Activated CD4-positive, alpha-beta T cell treated with anti-CD3 and anti-CD28 coated beads for 24 hours (primary cell): ENCODE results near the gene SRSF12.
A peak's percentile ranks its signal among the peaks of the same experiment; 100 is the strongest.
"Not testable (repeated sequence)": the region's sequence is repeated elsewhere in the genome, so short reads cannot be mapped to it uniquely, and the experiment has no call there.

Experiments
- DNase-seq, 2 donors: peaks; one replicate each; pipeline ENCODE4 v3.0.0-alpha.2; 2020; ENCODE audit warnings: low read depth in 2 of 2

SRSF12 gene

GRCh38 chr6:89131599-89131998 lies 13.7 kb upstream of the SRSF12 start:
- no peak for DNase-seq

GRCh38 chr6:89128256-89128671 lies 10.4 kb upstream of the SRSF12 start:
- DNase-seq = not testable (repeated sequence)

DNA sequence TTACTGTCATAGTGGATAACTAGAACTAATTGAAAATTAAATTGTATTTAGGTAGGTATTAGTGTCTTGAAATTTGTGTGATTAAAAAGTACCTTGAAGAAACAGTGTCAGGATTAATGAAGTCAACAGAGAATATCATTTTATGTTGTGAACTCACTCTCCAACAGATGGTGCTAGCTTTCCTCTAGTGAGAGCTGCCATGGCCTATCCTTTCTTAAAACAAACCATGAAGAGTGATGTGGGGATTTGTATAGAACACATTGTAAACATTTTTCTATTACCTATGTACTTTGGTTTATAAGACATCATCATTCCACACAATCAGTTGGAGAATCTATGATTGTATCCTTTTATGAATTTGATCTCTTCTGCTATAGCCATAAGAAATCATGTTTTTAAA lies 4.8 kb upstream of the SRSF12 start:
- no peak for DNase-seq

DNA sequence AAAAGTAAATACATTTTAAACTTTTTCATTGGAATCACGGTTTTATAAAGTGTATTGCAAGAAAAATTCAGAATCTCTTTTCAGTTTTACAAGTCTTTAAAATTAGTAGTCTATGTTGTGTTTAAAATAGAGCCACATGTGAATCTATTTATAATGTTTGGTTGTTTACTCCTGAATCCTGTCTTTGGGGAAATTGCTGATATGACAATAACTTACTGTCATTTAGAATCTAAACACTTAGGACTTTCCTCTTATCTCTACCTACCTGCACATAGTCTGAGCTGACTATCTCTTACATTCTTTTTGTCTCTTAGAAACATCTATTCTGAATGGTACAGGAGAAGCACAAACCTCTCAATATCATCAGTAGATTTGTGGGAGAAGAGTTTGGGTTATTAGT lies 4.1 kb upstream of the SRSF12 start:
- no peak for DNase-seq

DNA sequence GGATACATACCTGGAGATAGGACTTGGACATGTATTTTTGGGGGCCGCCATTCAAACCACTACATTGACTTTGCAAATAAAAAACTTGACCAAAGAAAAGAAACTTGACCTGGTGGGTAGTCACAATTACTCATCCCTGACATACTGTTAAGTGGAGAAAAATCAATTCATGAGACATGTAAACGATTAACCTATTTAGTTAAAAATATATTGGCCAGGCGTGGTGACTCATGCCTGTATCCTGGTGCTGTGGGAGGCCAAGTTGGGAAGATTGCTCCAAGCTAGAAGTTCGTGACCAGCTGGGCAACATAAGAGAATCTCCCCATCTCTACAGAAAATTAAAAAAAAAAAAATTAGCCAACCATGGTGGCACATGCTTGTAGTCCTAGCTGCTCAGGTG lies 2.5 kb upstream of the SRSF12 start:
- no peak for DNase-seq

DNA sequence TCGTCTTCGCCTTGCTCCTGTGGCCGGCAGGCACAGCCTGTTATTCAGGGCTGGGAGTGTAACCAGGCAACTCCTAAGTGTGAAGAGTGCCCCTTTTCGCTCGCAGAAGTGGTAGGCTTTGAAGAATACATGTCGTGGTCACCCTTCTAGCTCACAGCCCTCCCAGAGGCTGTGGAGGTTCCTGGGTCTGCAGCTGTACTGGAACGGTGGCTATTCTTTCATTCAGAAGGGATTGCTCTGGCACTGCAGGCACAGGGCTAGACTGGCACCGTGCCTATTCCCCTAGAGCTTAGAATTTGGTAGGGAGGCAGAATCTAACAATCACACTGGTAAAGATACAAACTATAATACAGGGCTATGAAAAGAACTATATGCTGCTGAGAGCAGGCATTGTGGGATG lies 1.1 kb upstream of the SRSF12 start:
- no peak for DNase-seq

- DNase-seq = no peak
Measured at GRCh38 chr6:89116702-89117101, 1.2 kb downstream of the SRSF12 start.

GRCh38 chr6:89111933-89112332 lies 5.9 kb downstream of the SRSF12 start:
- DNase-seq = no peak

DNA sequence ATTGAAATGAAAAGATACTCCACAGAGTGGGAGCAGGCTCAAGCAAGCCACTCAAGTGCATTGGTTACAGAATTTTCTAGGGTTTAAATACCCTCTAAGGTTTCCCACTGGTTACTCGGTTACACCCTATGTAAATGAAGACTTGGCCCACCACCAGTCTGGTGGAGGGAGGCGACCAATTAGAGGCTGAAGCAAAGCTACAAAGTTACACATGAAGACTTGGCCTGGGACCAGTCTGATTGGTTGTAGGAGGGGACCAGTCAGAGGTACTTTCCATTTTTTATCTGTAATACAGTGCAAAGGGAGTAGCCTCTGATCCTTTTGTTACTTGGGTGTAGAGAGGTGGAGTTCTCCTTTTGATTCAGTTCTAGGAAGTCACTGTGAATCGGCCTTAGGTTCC lies 7.6 kb downstream of the SRSF12 start:
- DNase-seq = no peak

DNA sequence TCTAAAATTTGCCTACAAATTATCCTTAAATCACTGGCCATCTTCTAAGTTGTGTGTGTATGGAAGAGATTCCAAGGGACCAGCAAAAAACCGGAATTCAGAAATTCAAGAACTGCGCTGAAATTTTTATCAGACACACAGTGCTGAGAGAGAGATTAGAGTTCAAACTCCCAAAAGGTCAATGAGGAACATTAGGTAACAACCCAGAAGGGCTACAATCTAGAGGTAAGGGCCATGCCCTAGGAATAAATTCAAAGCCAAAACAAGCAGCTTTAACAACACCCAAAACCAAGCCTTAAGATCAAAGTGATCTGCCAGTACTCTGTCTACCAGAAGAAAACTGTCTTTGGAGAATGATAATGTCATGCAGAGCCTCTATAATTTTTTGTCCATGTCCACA lies 17.8 kb downstream of the SRSF12 start:
- no peak for DNase-seq

GRCh38 chr6:89098461-89098860 lies 19.4 kb downstream of the SRSF12 start:
- DNase-seq = no peak

DNA sequence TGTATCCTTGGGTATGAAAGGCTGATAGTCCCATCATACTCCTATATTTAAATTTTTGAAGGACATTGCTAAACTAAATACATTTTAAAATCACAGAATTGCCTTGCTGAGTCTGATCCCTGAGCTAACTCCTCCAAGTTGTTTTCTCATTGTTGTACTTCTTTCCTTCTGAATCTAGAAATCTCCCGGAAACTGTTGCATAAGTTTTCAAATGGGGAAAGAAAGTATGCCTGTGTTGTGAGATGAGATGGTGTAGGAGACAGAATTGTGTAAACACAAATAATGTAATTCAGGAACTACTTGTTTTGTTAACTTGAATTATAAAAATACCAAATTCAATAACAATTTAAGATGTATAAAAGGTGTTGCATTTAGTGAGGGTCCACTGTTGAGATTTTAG lies 30.0 kb downstream of the SRSF12 start:
- no peak for DNase-seq

DNA sequence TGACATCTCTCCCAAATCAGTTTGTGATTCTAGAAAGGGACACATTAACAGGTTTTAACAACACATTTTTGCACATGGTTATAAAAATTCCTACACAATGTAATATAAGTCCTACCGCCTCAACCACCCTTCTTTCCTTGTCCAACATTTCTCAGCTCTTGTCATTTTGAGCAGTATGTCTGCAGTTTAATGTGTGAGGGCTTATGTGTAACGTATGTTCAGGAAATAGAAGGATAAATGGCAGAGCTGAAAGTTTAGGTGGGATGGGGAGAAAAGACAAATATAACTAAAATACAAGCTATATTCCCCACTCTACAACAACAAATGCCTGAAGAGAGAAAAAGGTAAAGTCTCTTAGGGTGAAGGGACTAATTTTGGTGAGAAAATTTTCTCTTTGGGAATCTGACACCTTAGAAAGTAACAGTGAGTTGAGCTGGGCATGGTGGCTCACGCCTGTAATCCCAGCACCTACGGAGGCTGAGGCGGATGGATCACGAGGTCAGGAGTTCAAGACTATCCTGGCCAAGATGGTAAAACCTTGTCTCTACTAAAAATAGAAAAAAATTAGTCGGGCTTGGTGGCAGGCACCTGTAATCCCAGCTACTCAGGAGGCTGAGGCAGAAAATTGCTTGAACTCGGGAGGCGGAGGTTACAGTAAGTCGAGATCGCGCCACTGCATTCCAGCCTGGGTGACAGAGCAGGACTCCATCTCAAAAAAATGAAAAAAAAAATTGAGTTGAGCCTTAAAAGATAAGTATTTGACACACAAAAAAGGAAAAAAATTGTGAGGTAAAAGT lies 32.3 kb downstream of the SRSF12 start:
- no peak for DNase-seq

DNA sequence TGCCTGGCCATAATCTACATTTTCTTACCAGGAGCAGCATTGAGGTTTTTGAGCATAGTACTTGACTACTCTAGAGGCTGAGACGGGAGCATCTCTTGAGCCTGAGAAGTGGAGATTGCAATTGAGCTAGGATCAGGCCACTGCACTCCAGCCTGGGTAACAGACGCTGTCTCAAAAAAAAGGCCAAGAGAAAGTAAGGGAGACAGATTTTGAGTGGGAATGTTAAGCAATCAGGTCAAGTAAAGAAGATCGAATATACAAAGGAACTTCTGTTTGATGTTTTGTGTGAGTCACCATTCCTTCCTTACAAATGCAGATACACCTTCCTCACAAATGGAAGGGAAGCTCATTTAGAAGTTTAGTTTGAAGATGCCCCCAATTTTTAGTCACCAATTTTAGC lies 32.9 kb downstream of the SRSF12 start:
- DNase-seq = no peak

- DNase-seq = no peak
Measured at GRCh38 chr6:89084542-89084941, 33.3 kb downstream of the SRSF12 start.

DNA sequence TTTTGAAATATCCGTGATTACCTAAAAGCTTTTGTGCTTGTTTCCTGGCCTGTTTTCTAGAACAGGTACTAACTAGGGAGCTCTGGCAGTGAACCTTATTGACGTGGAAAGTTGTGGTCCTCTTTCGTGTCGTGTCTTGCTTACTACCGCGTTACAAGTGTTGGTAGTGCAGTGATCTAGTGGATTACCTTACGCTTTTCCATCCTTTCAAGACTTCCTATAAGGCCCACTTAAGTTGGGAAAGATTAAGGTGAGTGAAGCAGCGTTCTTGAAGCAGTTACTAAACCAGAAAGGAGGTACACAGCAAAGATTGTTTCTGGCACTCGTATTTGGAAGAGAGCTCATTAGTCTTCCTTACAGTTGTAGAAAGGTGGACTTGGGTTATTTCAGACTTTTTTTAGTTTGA lies 35.4 kb downstream of the SRSF12 start:
- no peak for DNase-seq

DNA sequence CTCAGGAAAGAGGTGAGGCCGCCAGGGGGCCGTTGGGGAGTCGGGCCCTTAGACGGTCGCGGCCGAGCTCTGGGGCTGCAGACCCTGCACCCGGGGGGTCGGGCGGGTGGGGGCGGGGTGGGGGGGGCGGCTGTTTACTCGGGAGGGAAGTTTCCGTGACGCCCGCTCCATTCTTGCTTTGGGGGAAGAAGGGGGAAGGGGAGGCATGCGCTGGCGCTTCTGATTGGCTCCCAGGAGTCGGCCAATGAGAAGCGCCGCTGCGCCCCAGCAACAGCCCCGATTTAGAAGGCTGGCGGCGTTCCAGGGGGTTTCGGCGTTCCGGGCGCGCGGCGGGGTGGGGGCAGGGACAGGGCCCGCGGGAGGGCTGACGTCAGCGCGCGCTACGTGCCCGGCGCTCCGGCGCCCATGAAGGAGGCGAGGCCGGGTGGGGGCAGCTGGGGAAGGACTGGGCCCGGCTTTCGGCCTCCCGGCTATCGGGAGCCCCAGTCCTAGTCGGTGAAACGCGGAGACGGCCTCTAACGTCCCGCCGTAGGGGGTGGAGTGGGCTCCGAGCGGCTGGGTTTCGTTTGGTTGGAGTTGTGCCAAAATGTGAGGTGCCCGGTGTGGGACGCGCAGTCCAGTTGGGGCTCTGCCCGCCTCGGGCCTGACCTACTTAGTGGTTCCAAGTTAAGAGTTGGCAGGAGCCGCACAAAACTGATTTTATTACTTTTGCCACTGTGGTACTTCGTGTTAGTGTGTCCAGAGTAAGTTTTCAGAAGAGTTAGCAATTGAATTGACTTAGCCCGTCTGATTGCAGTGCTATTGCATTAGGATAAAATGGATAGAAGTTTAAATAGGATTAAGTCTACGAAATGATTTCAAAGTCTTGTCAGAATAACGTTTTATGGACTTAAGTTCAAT lies 36.2 kb downstream of the SRSF12 start:
- DNase-seq = peak; percentile 98

DNA sequence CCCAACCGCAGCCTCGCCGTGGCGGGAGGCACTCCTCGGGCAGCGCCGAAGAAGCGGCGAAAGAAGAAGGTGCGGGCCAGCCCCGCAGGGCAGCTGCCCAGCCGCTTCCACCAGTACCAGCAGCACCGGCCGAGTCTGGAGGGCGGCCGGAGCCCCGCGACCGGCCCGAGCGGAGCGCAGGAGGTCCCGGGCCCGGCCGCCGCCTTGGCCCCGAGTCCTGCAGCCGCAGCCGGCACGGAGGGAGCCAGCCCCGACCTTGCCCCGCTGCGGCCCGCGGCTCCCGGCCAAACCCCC lies 36.8 kb downstream of the SRSF12 start:
- no peak for DNase-seq

DNA sequence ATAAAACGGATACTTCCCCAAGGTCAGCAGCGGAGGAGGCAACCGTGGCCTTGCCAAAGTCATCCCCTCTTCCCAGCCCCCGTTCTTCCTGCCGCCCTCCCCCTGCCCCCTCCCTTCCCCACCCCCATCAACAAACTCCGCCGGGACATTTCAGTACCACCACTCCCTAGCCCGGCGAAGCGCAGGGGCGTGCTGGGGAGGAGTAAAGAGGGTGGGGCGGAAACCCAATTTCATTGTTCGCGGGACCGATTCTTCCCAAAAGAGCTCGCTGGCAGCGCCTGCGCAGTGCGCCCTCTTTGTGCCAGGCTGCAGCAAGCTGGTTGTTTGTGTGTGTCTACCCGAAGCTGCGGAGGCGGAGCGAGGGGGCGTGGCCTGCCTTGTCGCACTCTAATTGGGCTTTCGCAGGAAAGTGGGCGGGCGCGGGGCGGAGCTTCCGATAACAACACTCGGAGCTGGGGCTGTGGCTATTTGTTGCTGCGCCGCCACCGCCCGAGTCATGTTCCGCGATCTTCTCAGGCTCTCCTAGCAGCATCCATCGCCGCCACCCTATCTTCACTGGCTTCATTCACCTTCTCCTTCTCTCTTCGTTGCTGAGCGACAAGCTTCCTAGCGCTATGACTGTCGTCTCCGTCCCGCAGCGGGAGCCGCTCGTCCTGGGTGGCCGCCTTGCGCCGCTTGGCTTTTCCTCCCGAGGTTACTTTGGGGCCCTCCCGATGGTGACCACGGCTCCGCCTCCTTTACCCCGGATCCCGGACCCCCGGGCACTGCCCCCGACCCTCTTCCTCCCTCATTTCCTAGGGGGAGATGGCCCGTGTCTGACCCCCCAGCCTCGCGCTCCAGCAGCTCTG lies 37.4 kb downstream of the SRSF12 start, which contains the start of gene PNRC1:
Gene PNRC1, plus strand, starts transcription at position 471 of the 848 bp plus-strand sequence. Its CDS starts 144 bp downstream, at position 615.
- DNase-seq = peak; percentile 100

GRCh38 chr6:89079511-89080234 lies 38.2 kb downstream of the SRSF12 start:
- DNase-seq = peak in 1 of 2 donors; percentile 13

GRCh38 chr6:89073840-89074239 lies 44.0 kb downstream of the SRSF12 start:
- no peak for DNase-seq
